Urinary bladder (tissue), 4 donors: ENCODE results near the gene ACHE. TPM values are rescaled to one million over a fixed set of nuclear protein-coding genes. Genes with fewer than 3 reads are reported as not detected.
"Not testable (repeated sequence)": the region's sequence is repeated elsewhere in the genome, so short reads cannot be mapped to it uniquely, and the experiment has no call there.

ENCODE experiments used
- DNase-seq: peaks from one replicate; pipeline ENCODE4 v3.0.0-alpha.2; 2015; ENCODE audit errors: extremely low spot score
- H3K27ac ChIP-seq: one replicate; pipeline ENCODE4 v1.5.1; 2013; ENCODE audit warnings: low read depth, mild to moderate bottlenecking, moderate library complexity
- H3K36me3 ChIP-seq: one replicate; pipeline ENCODE4 v1.6.1; 2013; ENCODE audit warnings: mild to moderate bottlenecking, moderate library complexity; ENCODE audit not compliant: insufficient read depth
- H3K4me1 ChIP-seq: one replicate; pipeline ENCODE4 v1.6.1; 2013; ENCODE audit warnings: mild to moderate bottlenecking, moderate library complexity; ENCODE audit not compliant: insufficient read depth
- H3K4me3 ChIP-seq: one replicate; pipeline ENCODE4 v1.5.1; 2013; ENCODE audit warnings: low read depth, low read length
- WGBS: extraction: QIAGEN DNeasy Blood & Tissue Kit; methylation state at CpG from one replicate; pipeline ENCODE4 v1.1.7; 2013; 5-methylcytosine and 5-hydroxymethylcytosine counted together
- polyA plus RNA-seq: library from polyadenylated mRNA; stranded (reverse); fragments of 200-250 nt; gene quantifications from one replicate; pipeline ENCODE4 v1.2.3, GENCODE V29; 2013
- total RNA-seq: library from RNA; depleted of rRNA; stranded (reverse); fragments of >200 nt; gene quantifications from one replicate; pipeline ENCODE4 v1.2.3, GENCODE V29; 2014
- donor health status: healthy with polysubstance abuse.
- donor health status: healthy.

ACHE gene
- total and polyA plus RNA-seq, 2 donors, result 4.0 to 4.3 TPM

DNA sequence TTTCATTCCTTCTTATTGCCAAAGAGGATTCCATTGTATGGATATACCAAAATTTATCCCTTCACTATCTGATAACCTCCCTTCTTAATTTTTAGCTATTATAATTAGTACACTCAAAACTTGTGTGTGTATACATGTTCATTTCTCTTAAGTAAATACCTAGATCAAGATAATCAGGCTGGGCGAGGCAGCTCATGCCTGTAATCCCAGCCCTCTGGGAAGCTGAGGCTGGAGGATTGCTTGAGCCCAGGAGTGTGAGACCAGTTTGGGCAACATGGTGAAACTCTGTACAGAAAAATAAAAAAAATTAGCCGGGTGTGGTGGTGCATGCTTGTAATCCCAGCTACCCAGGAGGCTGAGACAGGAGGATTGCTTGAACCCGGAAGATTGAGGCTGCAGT, 15.8 kb upstream of the ACHE start:
- WGBS, result 80% methylated on average over 3 of the region's 3 CpGs
- no peaks in the 10 kb centered on the region for H3K36me3 ChIP-seq
- DNase-seq, result no peak
- no peaks in the 10 kb centered on the region for H3K4me1 ChIP-seq
- no peak overlapping the region for H3K4me3 ChIP-seq
- H3K27ac ChIP-seq, result no peak overlapping the region

DNA sequence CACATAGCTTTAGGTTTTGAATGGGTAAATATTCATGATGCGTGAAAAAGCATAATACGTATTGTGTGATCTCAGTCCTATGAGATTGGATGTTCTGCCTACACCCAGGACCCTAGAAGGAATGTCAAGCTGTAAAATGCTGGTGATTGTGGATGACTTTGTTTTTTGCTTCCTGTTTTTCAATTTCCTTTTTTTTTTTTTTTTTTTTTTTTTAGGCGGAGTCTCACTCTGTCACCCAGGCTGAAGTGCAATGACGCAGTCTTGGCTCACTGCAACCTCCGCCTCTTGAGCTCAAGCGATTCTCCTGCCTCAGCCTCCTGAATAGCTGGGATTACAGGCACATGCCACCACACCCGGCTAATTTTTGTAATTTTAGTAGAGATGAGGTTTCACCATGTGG, 14.8 kb upstream of the ACHE start:
- H3K36me3 ChIP-seq, H3K4me3 ChIP-seq, H3K4me1 ChIP-seq, DNase-seq, H3K27ac ChIP-seq: not testable (repeated sequence)
- 81% methylated on average over 7 of the region's 7 CpGs for WGBS

DNA sequence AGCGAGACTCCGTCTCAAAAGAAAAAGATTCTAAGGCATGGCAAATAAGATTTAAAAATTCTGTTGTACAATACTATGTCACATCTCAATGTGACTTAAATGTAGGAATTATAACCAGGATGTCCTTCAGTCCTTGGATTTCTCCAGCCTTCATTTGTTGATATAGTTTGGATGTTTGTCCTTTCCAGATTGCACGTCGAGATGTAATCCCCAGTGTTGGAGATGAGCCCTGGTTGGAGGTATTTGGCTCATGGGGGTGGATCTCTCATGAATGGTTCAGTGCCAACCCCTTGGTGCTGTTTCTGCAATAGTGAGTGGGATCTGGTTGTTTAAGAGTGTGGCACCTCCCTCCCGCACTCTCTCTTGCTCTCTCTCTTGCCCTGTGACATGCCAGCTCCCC, 12.8 kb upstream of the ACHE start:
- Histone ChIP-seq H3K4me1 (no peaks in the 10 kb centered on the region), H3K4me3 (no peak overlapping the region), H3K36me3 (no peaks in the 10 kb centered on the region), H3K27ac (no peak overlapping the region)
- no peak for DNase-seq
- 92% methylated on average over 5 of the region's 5 CpGs for WGBS

DNA sequence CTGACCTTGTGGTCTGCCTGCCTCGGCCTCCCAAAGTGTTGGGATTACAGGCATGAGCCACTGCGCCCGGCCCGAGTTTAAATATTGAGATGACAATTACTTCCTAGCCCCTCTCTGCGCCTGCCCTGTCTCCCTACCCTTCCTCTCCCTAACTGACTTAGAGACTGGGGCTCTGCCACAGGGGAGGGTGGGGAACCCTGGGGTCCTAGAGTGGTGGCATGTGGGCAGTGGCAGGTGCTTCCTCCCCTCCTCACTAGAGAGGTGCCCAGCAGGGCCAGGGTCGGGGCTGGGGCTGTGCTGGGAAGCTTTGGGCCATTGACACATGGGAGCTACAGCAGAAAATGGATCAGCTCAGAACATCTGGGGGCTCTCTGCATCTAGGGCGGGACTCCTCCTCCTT, 7.0 kb upstream of the ACHE start:
- no peaks in the 10 kb centered on the region for H3K36me3 ChIP-seq
- no peak overlapping the region for H3K27ac ChIP-seq
- H3K4me3 ChIP-seq, result no peak overlapping the region
- DNase-seq, result no peak
- H3K4me1 ChIP-seq, result no peaks in the 10 kb centered on the region
- 82% methylated on average over 7 of the region's 7 CpGs for WGBS

DNA sequence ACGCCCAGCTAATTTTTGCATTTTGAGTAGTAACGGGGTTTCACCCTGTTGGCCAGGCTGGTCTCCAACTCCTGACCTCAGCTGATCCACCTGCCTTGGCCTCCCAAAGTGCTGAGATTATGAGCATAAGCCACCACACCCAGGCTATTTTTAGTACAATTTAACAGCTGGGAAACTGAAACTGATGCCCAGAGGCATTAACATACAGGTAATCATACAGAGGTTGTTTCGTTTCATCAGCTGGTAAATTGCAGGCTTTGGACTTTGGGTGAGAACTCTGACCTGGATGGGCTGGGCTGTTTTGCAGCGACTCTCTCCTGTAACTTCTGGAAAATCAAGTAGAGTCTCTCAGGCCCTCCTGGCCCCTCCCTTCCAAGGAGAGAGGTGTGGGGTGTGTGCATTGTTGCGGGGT, 6.2 kb upstream of the ACHE start:
- Histone ChIP-seq H3K36me3 (no peaks in the 10 kb centered on the region), H3K4me3 (no peak overlapping the region), H3K27ac (no peak overlapping the region), H3K4me1 (no peaks in the 10 kb centered on the region)
- 65% methylated on average over 5 of the region's 5 CpGs for WGBS
- no peak for DNase-seq

DNA sequence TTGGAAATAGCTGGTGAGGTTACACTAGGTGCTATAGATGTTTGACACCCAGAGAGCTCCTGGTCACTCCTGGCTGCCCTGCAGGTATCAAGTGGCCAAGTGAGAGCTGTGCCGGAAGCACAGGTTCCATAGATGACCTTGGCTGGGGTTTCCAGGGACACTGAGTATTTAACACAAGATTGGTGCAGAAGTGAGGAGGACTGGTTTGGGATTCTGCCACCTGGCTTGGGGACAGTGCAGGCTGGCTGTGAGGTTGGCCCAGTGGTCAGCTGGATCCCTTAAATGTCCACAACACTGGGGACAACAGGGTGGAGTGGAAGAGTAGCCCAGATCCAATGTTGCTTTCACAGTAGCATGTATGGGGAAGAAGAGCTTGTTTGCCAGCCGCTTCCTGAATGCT, 5.3 kb upstream of the ACHE start:
- H3K4me3 ChIP-seq, result no peak overlapping the region
- 88% methylated on average over 2 of the region's 2 CpGs for WGBS
- H3K36me3 ChIP-seq, result no peaks in the 10 kb centered on the region
- DNase-seq, result no peak
- peaks cover 1% of the 10 kb centered on the region for H3K4me1 ChIP-seq
- no peak overlapping the region for H3K27ac ChIP-seq

DNA sequence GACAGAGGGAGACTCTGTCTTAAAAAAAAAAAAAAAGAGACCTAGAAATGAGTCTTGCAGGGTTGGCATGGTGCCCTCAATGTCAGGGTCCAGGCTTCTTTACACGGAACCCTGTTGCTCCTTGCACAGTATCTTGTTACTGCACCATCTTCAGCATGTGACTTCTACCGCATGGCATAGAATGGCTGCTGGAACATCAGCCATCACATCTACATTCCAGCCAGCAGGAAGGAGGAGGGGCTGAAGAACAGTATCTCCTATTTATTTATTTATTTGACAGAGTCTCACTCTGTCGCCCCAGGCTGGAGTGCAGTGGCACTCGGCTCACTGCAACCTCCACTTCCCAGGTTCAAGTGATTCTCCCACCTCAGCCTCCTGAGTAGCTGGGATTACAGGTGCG, 3.7 kb upstream of the ACHE start:
- 94% methylated on average over 5 of the region's 5 CpGs for WGBS

DNA sequence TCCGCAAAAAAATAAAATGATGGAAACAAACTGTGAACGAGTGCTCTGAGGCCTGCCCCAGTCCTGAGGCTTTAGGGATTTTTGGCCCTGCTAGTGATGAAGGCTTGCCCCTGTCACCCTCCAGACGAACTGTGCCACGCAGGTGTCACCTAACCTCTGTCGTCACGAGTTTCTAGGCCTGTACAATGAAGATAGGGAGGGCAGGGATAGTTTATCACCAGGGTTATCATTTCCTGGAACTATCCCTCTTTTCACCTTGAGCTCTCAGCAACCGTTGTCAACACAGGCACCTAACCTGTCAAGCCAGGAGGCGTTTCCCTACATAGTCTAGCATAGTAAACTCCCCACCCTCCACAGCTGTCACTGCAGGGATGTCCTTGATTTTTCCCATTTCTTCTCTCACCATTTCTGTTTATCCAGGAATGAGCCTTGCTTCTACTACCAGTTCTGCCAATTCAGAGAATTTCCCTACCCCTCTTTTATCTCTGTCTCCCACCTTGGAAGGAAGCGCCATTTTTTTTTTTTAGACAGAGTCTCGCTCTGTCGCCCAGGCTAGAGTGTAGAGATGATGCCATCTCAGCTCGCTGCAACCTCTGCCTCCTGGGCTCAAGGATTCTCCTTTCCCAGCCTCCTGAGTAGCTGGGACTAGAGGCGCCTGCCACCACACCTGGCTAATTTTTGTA, 2.2 kb upstream of the ACHE start:
- no peak overlapping the region for H3K4me3 ChIP-seq
- no peaks in the 10 kb centered on the region for H3K36me3 ChIP-seq
- 71% methylated on average over 13 of the region's 13 CpGs for WGBS
- no peak for DNase-seq
- H3K4me1 ChIP-seq, result peaks cover 1% of the 10 kb centered on the region
- no peak overlapping the region for H3K27ac ChIP-seq

More for the DNA sequence above, 3.7 kb upstream of the ACHE start:
- Histone ChIP-seq H3K27ac (no peak overlapping the region), H3K4me3 (no peak overlapping the region), H3K36me3 (no peaks in the 10 kb centered on the region), H3K4me1 (peaks cover 1% of the 10 kb centered on the region)
- DNase-seq, result no peak

DNA sequence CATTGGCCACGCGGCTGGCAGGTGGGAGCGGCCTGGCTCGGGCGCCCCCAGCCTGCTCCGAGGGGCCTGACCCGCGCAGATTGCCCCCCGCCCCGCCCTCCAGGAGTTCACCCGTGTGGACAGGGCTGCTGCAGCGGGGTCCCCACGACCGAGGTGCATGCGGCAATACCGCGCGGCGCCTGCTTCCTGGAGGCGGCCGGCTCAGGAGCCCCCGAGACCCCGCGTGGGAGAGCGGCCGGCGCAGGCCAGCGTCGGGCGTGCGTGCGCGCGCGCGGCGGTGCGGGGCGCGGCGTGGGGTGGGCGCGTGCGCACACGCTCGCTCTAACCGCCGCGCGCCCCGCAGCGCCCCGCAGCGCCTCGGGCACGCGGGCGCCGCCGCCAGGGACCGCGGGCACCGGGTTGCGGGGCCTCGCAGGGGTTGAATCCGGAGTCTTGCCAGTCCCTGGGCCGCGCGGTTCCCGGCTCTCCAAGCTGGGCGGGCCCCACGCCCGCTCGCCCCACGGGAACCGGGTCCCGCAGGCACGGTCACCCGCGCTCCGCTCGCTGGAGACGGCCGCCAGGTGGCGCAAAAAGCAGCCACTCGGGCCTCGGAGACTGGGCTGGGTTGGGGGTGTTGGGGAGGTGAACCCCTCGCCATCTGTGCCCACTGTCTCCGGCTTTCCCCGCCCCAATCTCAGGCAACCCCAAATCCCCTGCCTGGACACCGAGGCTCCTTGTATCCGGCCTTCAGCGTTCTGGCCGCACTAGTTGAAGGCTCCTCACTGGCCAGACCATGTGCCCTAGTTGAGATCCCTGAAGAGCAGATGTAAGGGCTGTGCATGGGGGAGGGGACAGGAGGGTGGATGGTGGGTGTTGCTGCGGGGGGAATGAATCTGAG, 1.3 kb upstream of the ACHE start:
- DNase-seq, result no peak
- Histone ChIP-seq H3K36me3 (no peaks in the 10 kb centered on the region), H3K4me3 (peak overlapping the region; percentile 41), H3K27ac (no peak overlapping the region), H3K4me1 (peaks cover 1% of the 10 kb centered on the region)
- WGBS, result under 1% methylated on average over 95 of the region's 95 CpGs

DNA sequence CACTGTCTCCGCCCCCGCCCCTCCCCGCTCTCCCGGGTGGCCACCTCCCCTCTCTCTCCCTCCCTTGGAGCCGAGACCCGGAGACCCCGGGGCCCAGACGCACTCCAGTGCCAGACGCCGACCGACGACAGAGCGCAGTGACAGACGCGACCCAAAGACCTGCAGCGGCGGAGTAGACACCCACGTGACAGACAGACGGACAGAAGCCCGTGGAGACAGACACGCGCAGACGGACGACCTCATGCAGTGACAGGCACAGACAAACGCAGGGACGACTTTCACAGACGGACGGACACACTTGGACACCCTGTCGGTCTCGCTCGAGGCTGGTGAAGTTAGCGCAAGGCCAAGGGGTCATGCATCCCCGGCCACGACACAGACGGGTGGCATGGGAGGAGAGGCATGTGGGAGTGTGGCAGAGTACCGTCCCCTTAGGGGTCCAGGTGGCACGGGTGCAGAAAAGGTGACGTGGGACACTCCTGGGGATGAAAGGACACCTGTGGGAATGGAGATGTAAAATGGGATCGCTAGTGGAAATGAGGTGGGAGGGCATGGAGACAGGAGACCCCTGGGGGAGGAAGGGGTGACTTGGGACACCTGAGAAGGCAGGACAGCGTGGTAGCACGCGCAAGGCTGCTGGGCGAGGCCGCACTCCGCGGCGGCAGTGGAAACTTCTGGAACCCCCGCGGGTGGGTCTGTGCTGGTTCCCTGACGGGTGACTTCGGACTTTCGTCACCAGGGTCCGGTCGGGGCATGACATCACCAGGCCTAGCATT, 456 bp upstream of the ACHE start:
- 4% methylated on average over 54 of the region's 54 CpGs for WGBS

DNA sequence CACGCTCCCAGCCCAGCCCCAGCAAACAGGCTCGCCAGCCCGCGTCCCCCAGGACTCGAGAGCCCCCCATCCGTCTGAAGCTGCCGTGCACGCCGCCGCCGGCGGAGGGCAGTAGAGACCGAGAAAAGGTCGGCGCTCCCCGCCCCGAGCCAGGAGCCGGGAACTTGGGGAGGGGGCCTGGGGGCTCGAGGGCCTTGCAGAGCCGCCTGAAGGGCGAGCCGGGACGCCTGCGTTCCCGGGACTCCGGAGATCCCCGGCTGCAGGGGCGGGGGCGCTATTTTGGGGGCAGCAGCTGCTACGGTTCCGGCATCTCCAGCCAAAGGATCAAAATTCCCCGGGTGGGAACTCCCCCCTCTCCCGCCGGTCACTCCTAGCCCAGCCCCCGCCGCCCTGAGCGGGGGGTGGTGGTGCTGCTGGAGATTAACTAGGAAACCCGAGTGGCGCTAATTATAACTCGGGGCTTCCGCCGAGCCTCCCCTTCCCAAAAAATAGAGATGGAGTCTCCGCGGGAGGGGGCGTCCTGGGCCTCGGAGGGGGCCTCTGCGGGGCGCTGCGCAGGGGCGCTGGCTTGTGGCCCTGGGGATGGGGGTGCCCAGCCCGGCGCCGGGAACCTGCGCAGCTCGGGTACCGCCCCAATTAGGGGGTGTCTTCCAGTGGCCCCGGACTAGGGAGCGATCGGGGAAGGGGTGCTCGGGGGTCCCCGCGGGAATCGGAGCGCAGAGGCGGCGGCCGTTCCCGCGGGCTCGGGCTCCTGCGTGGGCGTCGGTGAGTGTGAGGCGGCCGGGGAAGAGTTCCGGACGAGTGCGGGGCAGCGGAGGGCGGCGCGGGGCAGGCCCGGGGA, 608 bp downstream of the ACHE start:
- H3K36me3 ChIP-seq, result no peaks in the 10 kb centered on the region
- H3K4me3 ChIP-seq, result peak overlapping the region; percentile 47
- under 1% methylated on average over 83 of the region's 83 CpGs for WGBS
- no peak overlapping the region for H3K27ac ChIP-seq
- no peak for DNase-seq
- peaks cover 1% of the 10 kb centered on the region for H3K4me1 ChIP-seq

More for the DNA sequence above, 456 bp upstream of the ACHE start:
- peak overlapping the region; percentile 47 for H3K4me3 ChIP-seq
- H3K4me1 ChIP-seq, result peaks cover 1% of the 10 kb centered on the region
- no peak for DNase-seq
- no peaks in the 10 kb centered on the region for H3K36me3 ChIP-seq
- no peak overlapping the region for H3K27ac ChIP-seq

DNA sequence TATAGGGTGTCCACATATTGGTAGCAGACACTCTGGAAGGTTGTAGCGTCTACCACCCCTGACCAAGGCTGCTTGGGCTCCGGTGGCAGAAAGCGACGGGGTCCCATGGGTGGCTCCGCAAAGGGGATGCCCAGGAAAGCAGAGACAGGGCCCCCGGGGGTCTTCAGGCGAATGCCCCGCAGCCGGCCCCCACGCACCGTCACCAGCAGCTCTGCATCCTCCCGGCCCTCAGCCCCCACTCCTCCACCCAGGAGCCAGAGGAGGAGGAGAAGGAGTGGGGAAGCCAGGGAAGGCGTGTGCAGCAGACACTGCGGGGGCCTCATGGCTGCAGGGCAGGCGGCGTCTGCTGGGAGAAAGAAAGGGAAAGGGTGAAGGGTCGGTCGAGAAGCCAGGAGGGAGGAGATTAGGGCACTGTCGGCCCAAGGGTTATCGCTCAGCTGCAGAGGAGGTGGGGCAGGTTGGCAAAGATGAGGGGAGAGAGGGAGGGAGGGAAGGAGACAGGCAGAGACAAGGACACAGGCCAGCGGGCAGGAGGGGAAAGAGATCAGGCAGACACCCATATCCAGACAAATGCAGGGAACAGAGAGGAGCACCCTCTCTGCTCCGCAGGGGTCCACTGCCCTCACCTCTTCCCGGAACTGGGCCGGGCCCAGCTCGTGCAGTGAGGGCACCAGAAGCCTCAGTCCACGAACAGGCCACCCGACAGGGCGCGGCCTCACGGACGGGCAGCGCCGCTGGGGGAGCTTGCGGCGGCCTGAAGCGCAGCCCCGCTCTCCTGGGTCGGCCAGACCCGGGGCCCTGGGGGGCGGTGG, 1.6 kb downstream of the ACHE start:
- Histone ChIP-seq H3K4me1 (peaks cover 1% of the 10 kb centered on the region), H3K27ac (no peak overlapping the region), H3K4me3 (no peak overlapping the region), H3K36me3 (no peaks in the 10 kb centered on the region)
- WGBS, result 42% methylated on average over 40 of the region's 40 CpGs
- DNase-seq, result no peak
